Stomach (tissue), 4 donors: ENCODE measurements around the gene TNFSF13.

ENCODE experiments used
- CTCF ChIP-seq, 7 experiments: fragments of 450-650 bp in 4 of 7; fragments of 200-600 bp in 3 of 7; sonication (generic) in 3 of 7; IDR thresholded peaks; one replicate each; pipeline ENCODE4 v1.5.1; 2016 to 2019; ENCODE audit warnings: antibody characterized with exemption in 7 of 7, control low read depth in 2 of 7, mild to moderate bottlenecking in 1 of 7
- EP300 ChIP-seq: sonication (generic); formaldehyde crosslinking; IDR thresholded peaks from one replicate; pipeline ENCODE4 v1.6.1; 2017; ENCODE audit warnings: antibody characterized with exemption
- POLR2A ChIP-seq, 4 donors: fragments of 450-650 bp; IDR thresholded peaks; one replicate each; pipeline ENCODE4 v1.6.1; 2016; ENCODE audit warnings: antibody characterized with exemption in 4 of 4, control low read depth in 2 of 4, mild to moderate bottlenecking in 1 of 4, moderate library complexity in 1 of 4
- POLR2AphosphoS5 ChIP-seq, 3 donors: sonication (generic); formaldehyde crosslinking; IDR thresholded peaks; one replicate each; pipeline ENCODE4 v1.6.1; 2016; ENCODE audit warnings: antibody characterized with exemption in 3 of 3

GRCh38 chr17:7573324-7574080 lies 15.0 kb downstream of the TNFSF13 start:
- TF ChIP-seq CTCF (IDR thresholded peaks at IDR 0.05) (no peak), EP300 (no peak), POLR2A (IDR thresholded peaks at IDR 0.05) (no peak), POLR2AphosphoS5 (IDR thresholded peaks at IDR 0.05) (peak; percentile 73 to 90 (median 82))
